ENCODE measurements around the gene E2F4.

Gene E2F4

DNA sequence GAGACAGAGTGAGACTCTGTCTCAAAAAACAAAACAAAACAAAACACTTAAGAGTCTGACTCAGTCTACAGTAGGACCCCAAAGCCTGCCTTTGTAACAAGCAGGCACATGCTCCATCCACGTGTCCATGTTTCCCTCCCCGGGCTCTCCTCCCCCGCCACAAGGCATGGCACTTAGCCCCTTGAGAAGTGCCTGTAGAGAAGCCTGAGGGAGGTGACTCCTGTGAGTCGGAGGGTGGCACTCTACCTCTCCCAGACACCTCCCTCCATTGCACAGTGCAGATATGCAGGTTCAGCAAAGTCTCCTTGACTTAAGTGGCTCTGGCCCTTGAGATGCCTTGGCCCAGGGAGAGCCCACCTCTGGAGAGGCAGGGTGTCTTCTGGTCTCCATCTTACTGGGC is 48.6 kb downstream of the E2F4 start:
- Histone ChIP-seq H3K27me3 (ENCODE audit: insufficient read depth, insufficient read length) (no peaks in the 10 kb centered on the region), H3K9me3 (ENCODE audit: insufficient read depth, low read length) (no peaks in the 10 kb centered on the region), H3K36me3 (ENCODE audit: insufficient read depth, insufficient read length, low read length) (peaks cover 44% of the 10 kb centered on the region), H3K9ac (ENCODE audit: insufficient read length, low read depth) (no peak overlapping the region), H3K4me1 (ENCODE audit: insufficient read depth, insufficient read length) (peaks cover 42% of the 10 kb centered on the region), H3K4me3 (ENCODE audit: insufficient read length, low read depth) (no peak overlapping the region)
- no peak for TF ChIP-seq YY1 (IDR thresholded peaks at IDR 0.05; ENCODE audit: insufficient read depth, insufficient read length)
- TF ChIP-seq SUZ12 (IDR thresholded peaks at IDR 0.05; ENCODE audit: extremely low read depth, insufficient read depth, insufficient read length) = no peak
- no peak for TF ChIP-seq ZNF274 (IDR thresholded peaks at IDR 0.05; ENCODE audit: low read depth, low read length)
- no peak for DNase-seq (ENCODE audit: low read depth, low spot score)

- Histone ChIP-seq H3K9ac (ENCODE audit: insufficient read length, low read depth) (peak overlapping the region; percentile 23), H3K27me3 (ENCODE audit: insufficient read depth, insufficient read length) (no peaks in the 10 kb centered on the region), H3K4me3 (ENCODE audit: insufficient read length, low read depth) (no peak overlapping the region), H3K36me3 (ENCODE audit: insufficient read depth, insufficient read length, low read length) (peaks cover 37% of the 10 kb centered on the region), H3K4me1 (ENCODE audit: insufficient read depth, insufficient read length) (peaks cover 37% of the 10 kb centered on the region), H3K9me3 (ENCODE audit: insufficient read depth, low read length) (no peaks in the 10 kb centered on the region)
- peak; percentile 54 for DNase-seq (ENCODE audit: low read depth, low spot score)
- TF ChIP-seq SUZ12 (IDR thresholded peaks at IDR 0.05; ENCODE audit: extremely low read depth, insufficient read depth, insufficient read length) (no peak), ZNF274 (IDR thresholded peaks at IDR 0.05; ENCODE audit: low read depth, low read length) (no peak), YY1 (IDR thresholded peaks at IDR 0.05; ENCODE audit: insufficient read depth, insufficient read length) (no peak)
Measured at GRCh38 chr16:67241008-67241900, 49.3 kb downstream of the E2F4 start.

DNA sequence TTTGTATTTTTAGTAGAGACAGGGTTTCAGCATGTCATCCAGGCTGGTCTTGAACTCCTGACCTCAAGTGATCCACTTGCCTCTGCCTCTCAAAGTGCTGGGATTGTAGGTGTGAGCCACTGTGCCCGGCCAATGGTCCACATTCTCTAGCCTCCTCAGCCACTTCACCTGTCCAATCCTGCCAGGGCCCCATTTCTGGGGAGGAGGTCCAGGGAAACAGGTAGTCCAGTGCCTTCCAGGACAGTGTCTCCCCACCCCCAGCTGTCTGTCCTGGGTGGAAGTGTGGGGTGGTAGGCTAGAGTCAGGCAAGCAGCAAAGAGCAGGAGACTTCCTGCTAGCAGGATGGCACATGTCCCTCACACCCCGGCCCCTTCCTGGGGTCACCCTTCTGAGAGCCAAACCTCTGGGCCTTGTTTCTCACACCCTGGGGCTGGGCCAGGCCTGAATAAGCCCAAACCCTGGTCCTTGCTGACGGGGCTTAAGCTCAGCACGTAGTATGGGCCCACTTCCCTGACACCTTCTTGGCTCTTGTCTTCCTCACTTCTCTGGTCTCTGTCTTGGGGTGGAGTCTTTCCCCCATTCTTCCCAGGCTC is 50.3 kb downstream of the E2F4 start:
- Histone ChIP-seq H3K4me1 (ENCODE audit: insufficient read depth, insufficient read length) (peaks cover 37% of the 10 kb centered on the region), H3K9me3 (ENCODE audit: insufficient read depth, low read length) (no peaks in the 10 kb centered on the region), H3K36me3 (ENCODE audit: insufficient read depth, insufficient read length, low read length) (peaks cover 30% of the 10 kb centered on the region), H3K4me3 (ENCODE audit: insufficient read length, low read depth) (no peak overlapping the region), H3K9ac (ENCODE audit: insufficient read length, low read depth) (no peak overlapping the region), H3K27me3 (ENCODE audit: insufficient read depth, insufficient read length) (no peaks in the 10 kb centered on the region)
- no peak for TF ChIP-seq ZNF274 (IDR thresholded peaks at IDR 0.05; ENCODE audit: low read depth, low read length)
- TF ChIP-seq YY1 (IDR thresholded peaks at IDR 0.05; ENCODE audit: insufficient read depth, insufficient read length) = no peak
- no peak for TF ChIP-seq SUZ12 (IDR thresholded peaks at IDR 0.05; ENCODE audit: extremely low read depth, insufficient read depth, insufficient read length)
- no peak for DNase-seq (ENCODE audit: low read depth, low spot score)

- no peak for DNase-seq (ENCODE audit: low read depth, low spot score)
- H3K4me1 ChIP-seq (ENCODE audit: insufficient read depth, insufficient read length) = peaks cover 41% of the 10 kb centered on the region
- no peak overlapping the region for H3K9ac ChIP-seq (ENCODE audit: insufficient read length, low read depth)
Measured at GRCh38 chr16:67243481-67243880, 51.5 kb downstream of the E2F4 start.

GRCh38 chr16:67244387-67245185 is 52.6 kb downstream of the E2F4 start:
- Histone ChIP-seq H3K4me1 (ENCODE audit: insufficient read depth, insufficient read length) (peaks cover 46% of the 10 kb centered on the region), H3K9ac (ENCODE audit: insufficient read length, low read depth) (peak overlapping the region; percentile 90), H3K36me3 (ENCODE audit: insufficient read depth, insufficient read length, low read length) (peaks cover 7% of the 10 kb centered on the region), H3K9me3 (ENCODE audit: insufficient read depth, low read length) (no peaks in the 10 kb centered on the region), H3K27me3 (ENCODE audit: insufficient read depth, insufficient read length) (peaks cover 21% of the 10 kb centered on the region), H3K4me3 (ENCODE audit: insufficient read length, low read depth) (no peak overlapping the region)
- TF ChIP-seq SUZ12 (IDR thresholded peaks at IDR 0.05; ENCODE audit: extremely low read depth, insufficient read depth, insufficient read length) = no peak
- TF ChIP-seq YY1 (IDR thresholded peaks at IDR 0.05; ENCODE audit: insufficient read depth, insufficient read length) = no peak
- no peak for TF ChIP-seq ZNF274 (IDR thresholded peaks at IDR 0.05; ENCODE audit: low read depth, low read length)
- DNase-seq (ENCODE audit: low read depth, low spot score) = no peak

More at GRCh38 chr16:67243481-67243880, 51.5 kb downstream of the E2F4 start:
- Histone ChIP-seq H3K27me3 (ENCODE audit: insufficient read depth, insufficient read length) (peaks cover 10% of the 10 kb centered on the region), H3K36me3 (ENCODE audit: insufficient read depth, insufficient read length, low read length) (peaks cover 18% of the 10 kb centered on the region), H3K4me3 (ENCODE audit: insufficient read length, low read depth) (no peak overlapping the region), H3K9me3 (ENCODE audit: insufficient read depth, low read length) (no peaks in the 10 kb centered on the region)
- TF ChIP-seq YY1 (IDR thresholded peaks at IDR 0.05; ENCODE audit: insufficient read depth, insufficient read length) (no peak), SUZ12 (IDR thresholded peaks at IDR 0.05; ENCODE audit: extremely low read depth, insufficient read depth, insufficient read length) (no peak), ZNF274 (IDR thresholded peaks at IDR 0.05; ENCODE audit: low read depth, low read length) (no peak)

DNA sequence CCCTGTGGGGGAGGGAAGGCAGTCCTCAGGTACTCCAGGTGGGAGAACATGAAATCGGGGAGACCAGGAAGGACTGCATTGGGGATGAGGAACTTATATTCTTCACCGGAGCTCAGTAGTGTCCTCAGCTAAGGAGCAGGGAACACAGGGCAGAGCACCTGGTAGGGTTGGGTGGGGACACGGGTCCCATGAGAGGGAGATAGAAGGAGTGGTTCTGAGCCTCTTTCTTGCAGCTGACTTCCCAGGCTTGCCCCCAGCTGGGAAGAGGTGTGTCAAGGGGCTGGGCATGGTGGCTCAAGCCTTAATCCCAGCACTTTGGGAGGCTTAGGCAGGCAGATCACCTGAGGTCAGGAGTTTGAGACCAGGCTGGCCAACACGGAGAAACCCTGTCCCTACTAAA is 53.2 kb downstream of the E2F4 start:
- Histone ChIP-seq H3K4me1 (ENCODE audit: insufficient read depth, insufficient read length) (peaks cover 51% of the 10 kb centered on the region), H3K36me3 (ENCODE audit: insufficient read depth, insufficient read length, low read length) (peaks cover 2% of the 10 kb centered on the region), H3K9me3 (ENCODE audit: insufficient read depth, low read length) (no peaks in the 10 kb centered on the region), H3K27me3 (ENCODE audit: insufficient read depth, insufficient read length) (peaks cover 27% of the 10 kb centered on the region), H3K4me3 (ENCODE audit: insufficient read length, low read depth) (peak overlapping the region; percentile 9), H3K9ac (ENCODE audit: insufficient read length, low read depth) (peak overlapping the region; percentile 90)
- TF ChIP-seq ZNF274 (IDR thresholded peaks at IDR 0.05; ENCODE audit: low read depth, low read length) = no peak
- no peak for TF ChIP-seq SUZ12 (IDR thresholded peaks at IDR 0.05; ENCODE audit: extremely low read depth, insufficient read depth, insufficient read length)
- no peak for TF ChIP-seq YY1 (IDR thresholded peaks at IDR 0.05; ENCODE audit: insufficient read depth, insufficient read length)
- DNase-seq (ENCODE audit: low read depth, low spot score) = no peak

Measured in NT2/D1 (cell line).